Trophoblast cell (in vitro differentiated cells and primary cell): ENCODE data around the gene CPED1.
A peak's percentile ranks its signal among the peaks of the same experiment; 100 is the strongest.

Experiments used
- DNase-seq, 2 donors: peaks; one replicate each; pipeline ENCODE4 v3.0.0-alpha.2; 2016
- H2AFZ ChIP-seq: 2 replicates; pipeline ENCODE4 v1.6.1; 2013; ENCODE audit warnings: low read length, moderate library complexity, mild to moderate bottlenecking; ENCODE audit not compliant: insufficient read depth, poor library complexity
- H2AK5ac ChIP-seq: 2 replicates; pipeline ENCODE4 v1.6.1; 2013; ENCODE audit warnings: mild to moderate bottlenecking, low read length
- H2BK120ac ChIP-seq: 2 replicates; pipeline ENCODE4 v1.6.1; 2013; ENCODE audit warnings: low read length, mild to moderate bottlenecking, moderate library complexity; ENCODE audit not compliant: insufficient read depth, poor library complexity
- H2BK12ac ChIP-seq: 2 replicates; pipeline ENCODE4 v1.6.1; 2013; ENCODE audit warnings: mild to moderate bottlenecking, low read length, moderate library complexity
- H2BK5ac ChIP-seq: 2 replicates; pipeline ENCODE4 v1.6.1; 2013; ENCODE audit warnings: low read length, low read depth, moderate library complexity, mild to moderate bottlenecking; ENCODE audit not compliant: poor library complexity
- H3K14ac ChIP-seq: 2 replicates; pipeline ENCODE4 v1.6.1; 2013; ENCODE audit warnings: mild to moderate bottlenecking, low read length
- H3K18ac ChIP-seq: 2 replicates; pipeline ENCODE4 v1.6.1; 2013; ENCODE audit warnings: mild to moderate bottlenecking, low read length
- H3K23ac ChIP-seq: 2 replicates; pipeline ENCODE4 v1.6.1; 2013; ENCODE audit warnings: low read length
- H3K27ac ChIP-seq: 2 replicates; pipeline ENCODE4 v1.5.1; 2013; ENCODE audit warnings: low read depth, mild to moderate bottlenecking, inconsistent platforms, low read length, moderate library complexity
- H3K27me3 ChIP-seq: 2 replicates; pipeline ENCODE4 v1.6.1; 2013; ENCODE audit warnings: inconsistent platforms, mild to moderate bottlenecking, low read length, moderate library complexity; ENCODE audit not compliant: insufficient read depth
- H3K36me3 ChIP-seq, 2 experiments: 1 replicate in 1 of 2; 2 replicates in 1 of 2; pipeline ENCODE4 v1.6.1; 2013; ENCODE audit warnings: low read length in 2 of 2, mild to moderate bottlenecking in 2 of 2, moderate library complexity in 1 of 2; ENCODE audit not compliant: insufficient read depth in 2 of 2, control insufficient read depth in 1 of 2
- H3K4ac ChIP-seq: 2 replicates; pipeline ENCODE4 v1.6.1; 2013; ENCODE audit warnings: low read depth, mild to moderate bottlenecking, low read length, moderate library complexity
- H3K4me1 ChIP-seq, 2 experiments: 1 replicate in 1 of 2; 2 replicates in 1 of 2; pipeline ENCODE4 v1.6.1; 2013; ENCODE audit warnings: low read length in 2 of 2, mild to moderate bottlenecking in 2 of 2, moderate library complexity in 1 of 2; ENCODE audit not compliant: insufficient read depth in 2 of 2, control insufficient read depth in 1 of 2
- H3K4me2 ChIP-seq: 2 replicates; pipeline ENCODE4 v1.6.1; 2013; ENCODE audit warnings: inconsistent platforms, mild to moderate bottlenecking, low read length, moderate library complexity
- H3K4me3 ChIP-seq: 2 replicates; pipeline ENCODE4 v1.5.1; 2013; ENCODE audit warnings: mild to moderate bottlenecking, low read depth, low read length, inconsistent platforms
- H3K79me1 ChIP-seq: one replicate; pipeline ENCODE4 v1.6.1; 2013; ENCODE audit warnings: low read length
- H3K79me2 ChIP-seq: 2 replicates; pipeline ENCODE4 v1.6.1; 2013; ENCODE audit warnings: low read length, mild to moderate bottlenecking; ENCODE audit not compliant: control insufficient read depth, insufficient read depth, poor library complexity
- H3K9ac ChIP-seq: 2 replicates; pipeline ENCODE4 v1.6.1; 2013; ENCODE audit warnings: mild to moderate bottlenecking, low read length
- H3K9me3 ChIP-seq: 2 replicates; pipeline ENCODE4 v1.6.1; 2013; ENCODE audit warnings: low read depth, mild to moderate bottlenecking, control low read depth, inconsistent platforms, low read length; ENCODE audit not compliant: insufficient read depth
- H4K12ac ChIP-seq: 2 replicates; pipeline ENCODE4 v1.6.1; 2013; ENCODE audit warnings: low read depth, mild to moderate bottlenecking, low read length, moderate library complexity
- H4K8ac ChIP-seq: 2 replicates; pipeline ENCODE4 v1.6.1; 2013; ENCODE audit warnings: low read depth, mild to moderate bottlenecking, low read length, moderate library complexity
- H4K91ac ChIP-seq: one replicate; pipeline ENCODE4 v1.6.1; 2013; ENCODE audit warnings: low read depth, mild to moderate bottlenecking, low read length, moderate library complexity
- WGBS: extraction: QIAGEN DNeasy Blood & Tissue Kit; methylation state at CpG from one replicate; pipeline ENCODE4 v1.1.7; 2013; ENCODE audit warnings: missing lambda C conversion rate; ENCODE audit not compliant: insufficient read length, insufficient coverage; ENCODE audit errors: extremely low coverage; 5-methylcytosine and 5-hydroxymethylcytosine counted together

CPED1 gene

GRCh38 chr7:121204537-121204936, 216.0 kb downstream of the CPED1 start:
- H3K4ac ChIP-seq = no peak overlapping the region
- no peaks in the 10 kb centered on the region for H3K36me3 ChIP-seq
- no peak overlapping the region for H3K14ac ChIP-seq
- no peak overlapping the region for H2AK5ac ChIP-seq
- no peak overlapping the region for H2BK12ac ChIP-seq
- H3K9me3 ChIP-seq = no peaks in the 10 kb centered on the region
- no peak overlapping the region for H2BK120ac ChIP-seq
- no peak overlapping the region for H3K18ac ChIP-seq
- DNase-seq = peak in 1 of 2 donors; percentile 9
- H3K4me1 ChIP-seq = no peaks in the 10 kb centered on the region
- no peak overlapping the region for H2AFZ ChIP-seq
- no peak overlapping the region for H4K8ac ChIP-seq
- H3K27me3 ChIP-seq = no peaks in the 10 kb centered on the region
- no peak overlapping the region for H3K4me2 ChIP-seq
- no peak overlapping the region for H3K27ac ChIP-seq
- H3K79me1 ChIP-seq = no peaks in the 10 kb centered on the region
- no peak overlapping the region for H3K9ac ChIP-seq
- H3K23ac ChIP-seq = peak overlapping the region; percentile 7
- no peak overlapping the region for H4K91ac ChIP-seq
- H3K4me3 ChIP-seq = no peak overlapping the region
- H2BK5ac ChIP-seq = no peak overlapping the region
- H4K12ac ChIP-seq = no peak overlapping the region
- no CpG with 5 or more reads among the region's 1 CpG for WGBS
- H3K79me2 ChIP-seq = no peaks in the 10 kb centered on the region

DNA sequence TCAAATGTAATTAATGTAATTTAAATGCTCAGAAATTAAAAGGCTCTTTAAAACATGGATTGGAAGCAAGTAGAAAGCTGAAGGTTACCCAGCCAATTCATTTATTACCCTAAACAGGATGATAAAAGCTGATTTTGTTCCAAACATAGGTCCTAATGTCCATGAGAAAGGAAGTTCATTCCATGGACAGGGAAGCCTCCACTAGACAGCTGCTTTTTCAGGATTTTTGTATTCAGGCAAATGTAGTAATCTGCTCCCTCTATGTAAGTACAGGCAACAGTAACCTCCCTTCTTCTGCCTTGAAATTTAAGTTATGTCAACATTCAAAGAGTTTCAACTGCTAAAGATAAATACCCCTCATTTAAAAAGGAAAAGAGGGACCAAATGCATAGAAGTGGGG, 217.3 kb downstream of the CPED1 start:
- Histone ChIP-seq H3K4me3 (no peak overlapping the region), H3K18ac (no peak overlapping the region), H2AFZ (no peak overlapping the region), H4K12ac (no peak overlapping the region), H3K4me2 (no peak overlapping the region), H3K27me3 (no peaks in the 10 kb centered on the region), H3K14ac (no peak overlapping the region), H3K9me3 (no peaks in the 10 kb centered on the region), H3K4ac (no peak overlapping the region), H3K79me1 (no peaks in the 10 kb centered on the region), H2BK12ac (no peak overlapping the region), H3K4me1 (no peaks in the 10 kb centered on the region), H2BK120ac (no peak overlapping the region), H4K91ac (no peak overlapping the region), H2AK5ac (no peak overlapping the region), H2BK5ac (no peak overlapping the region), H4K8ac (no peak overlapping the region), H3K23ac (no peak overlapping the region), H3K27ac (no peak overlapping the region), H3K79me2 (no peaks in the 10 kb centered on the region), H3K36me3 (no peaks in the 10 kb centered on the region), H3K9ac (no peak overlapping the region)
- DNase-seq = no peak

DNA sequence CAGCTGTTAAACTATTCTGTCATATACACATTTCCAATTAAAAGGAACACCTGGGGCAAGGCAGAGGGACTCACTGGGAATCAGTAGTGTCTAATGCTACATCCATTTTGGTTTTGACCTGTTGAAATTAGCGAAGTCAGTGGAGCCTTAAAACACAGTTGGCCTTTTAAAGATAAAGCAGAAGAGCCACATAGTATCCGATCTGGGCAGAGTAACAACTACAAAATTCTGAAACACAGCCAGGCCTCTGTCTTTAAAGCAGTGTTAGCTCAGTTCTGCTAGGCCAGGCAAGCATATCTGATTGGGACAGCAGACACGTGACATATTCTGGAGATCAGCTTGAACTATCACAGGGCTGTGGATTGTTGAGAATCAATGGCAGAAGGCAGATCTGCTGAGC, 222.7 kb downstream of the CPED1 start:
- no peak overlapping the region for H2AFZ ChIP-seq
- H3K4me3 ChIP-seq = no peak overlapping the region
- no peak overlapping the region for H3K23ac ChIP-seq
- no peak overlapping the region for H3K14ac ChIP-seq
- H3K4ac ChIP-seq = no peak overlapping the region
- H4K91ac ChIP-seq = no peak overlapping the region
- H3K79me2 ChIP-seq = no peaks in the 10 kb centered on the region
- H3K18ac ChIP-seq = no peak overlapping the region
- no peaks in the 10 kb centered on the region for H3K36me3 ChIP-seq
- no peak overlapping the region for H2BK120ac ChIP-seq
- no peak overlapping the region for H4K8ac ChIP-seq
- H2BK12ac ChIP-seq = no peak overlapping the region
- no CpG with 5 or more reads among the region's 3 CpGs for WGBS
- no peaks in the 10 kb centered on the region for H3K4me1 ChIP-seq
- no peaks in the 10 kb centered on the region for H3K9me3 ChIP-seq
- H3K79me1 ChIP-seq = no peaks in the 10 kb centered on the region
- H3K27ac ChIP-seq = no peak overlapping the region
- H3K9ac ChIP-seq = no peak overlapping the region
- H3K4me2 ChIP-seq = no peak overlapping the region
- no peak overlapping the region for H2BK5ac ChIP-seq
- H3K27me3 ChIP-seq = no peaks in the 10 kb centered on the region
- H4K12ac ChIP-seq = no peak overlapping the region
- no peak for DNase-seq
- H2AK5ac ChIP-seq = no peak overlapping the region

GRCh38 chr7:121212036-121212435, 223.5 kb downstream of the CPED1 start:
- Histone ChIP-seq H3K4me1 (no peaks in the 10 kb centered on the region), H2AK5ac (no peak overlapping the region), H3K4me3 (no peak overlapping the region), H2BK12ac (no peak overlapping the region), H4K8ac (no peak overlapping the region), H3K27ac (no peak overlapping the region), H3K18ac (no peak overlapping the region), H2BK5ac (no peak overlapping the region), H3K79me2 (no peaks in the 10 kb centered on the region), H3K36me3 (no peaks in the 10 kb centered on the region), H4K12ac (no peak overlapping the region), H3K14ac (no peak overlapping the region), H3K23ac (no peak overlapping the region), H2AFZ (no peak overlapping the region), H3K9ac (no peak overlapping the region), H3K4ac (no peak overlapping the region), H3K4me2 (no peak overlapping the region), H3K9me3 (no peaks in the 10 kb centered on the region), H4K91ac (no peak overlapping the region), H3K27me3 (no peaks in the 10 kb centered on the region), H3K79me1 (no peaks in the 10 kb centered on the region), H2BK120ac (no peak overlapping the region)
- no peak for DNase-seq
- no CpG with 5 or more reads among the region's 2 CpGs for WGBS
